Breast epithelium (tissue), 3 donors: ENCODE results near the gene CNOT8.

Source experiments
- CTCF ChIP-seq, 3 donors: fragments of 450-650 bp; IDR thresholded peaks; one replicate each; pipeline ENCODE4 v1.5.1; 2016 to 2017; ENCODE audit warnings: antibody characterized with exemption in 3 of 3, mild to moderate bottlenecking in 3 of 3, moderate library complexity in 3 of 3
- POLR2AphosphoS5 ChIP-seq, 3 donors: sonication (generic); formaldehyde crosslinking; IDR thresholded peaks; one replicate each; pipeline ENCODE4 v1.6.1; 2017; ENCODE audit warnings: antibody characterized with exemption in 3 of 3

GRCh38 chr5:154901276-154901675, 42.8 kb downstream of the CNOT8 start:
- TF ChIP-seq CTCF (IDR thresholded peaks at IDR 0.05) (no peak), POLR2AphosphoS5 (IDR thresholded peaks at IDR 0.05) (no peak)
